Measurements from ENCODE around the gene TBCA.
A peak's percentile ranks its signal among the peaks of the same experiment; 100 is the strongest.

TBCA gene

GRCh38 chr5:77775790-77776553 lies at the start of gene TBCA:
Gene TBCA, minus strand, starts transcription at chr5:77776339. Its CDS starts 82 bp downstream, at chr5:77776257.
- peak within 1 kb of the TSS; percentile 84 for H3K27ac ChIP-seq
- DNase-seq (ENCODE audit: low read depth, low spot score) = no peak

- DNase-seq (ENCODE audit: low read depth, low spot score) = no peak
- no peak overlapping the region for H3K27ac ChIP-seq
Observed at GRCh38 chr5:77824981-77825380, 48.8 kb upstream of the TBCA start.

- H3K27ac ChIP-seq = no peak overlapping the region
- no peak for DNase-seq (ENCODE audit: low read depth, low spot score)
Observed at GRCh38 chr5:77816686-77817085, 40.5 kb upstream of the TBCA start.

GRCh38 chr5:77812926-77813589 lies 36.9 kb upstream of the TBCA start:
- H3K27ac ChIP-seq = no peak overlapping the region
- DNase-seq (ENCODE audit: low read depth, low spot score) = no peak

- DNase-seq (ENCODE audit: low read depth, low spot score) = no peak
- no peak overlapping the region for H3K27ac ChIP-seq
Observed at GRCh38 chr5:77806213-77806843, 30.2 kb upstream of the TBCA start.

GRCh38 chr5:77798456-77798855 lies 22.3 kb upstream of the TBCA start:
- H3K27ac ChIP-seq = no peak overlapping the region

GRCh38 chr5:77797136-77797535 lies 21.0 kb upstream of the TBCA start:
- DNase-seq (ENCODE audit: low read depth, low spot score) = no peak
- no peak overlapping the region for H3K27ac ChIP-seq

More at GRCh38 chr5:77798456-77798855, 22.3 kb upstream of the TBCA start:
- no peak for DNase-seq (ENCODE audit: low read depth, low spot score)

GRCh38 chr5:77795846-77796245 lies 19.7 kb upstream of the TBCA start:
- no peak overlapping the region for H3K27ac ChIP-seq
- DNase-seq (ENCODE audit: low read depth, low spot score) = no peak

- DNase-seq (ENCODE audit: low read depth, low spot score) = no peak
- no peak overlapping the region for H3K27ac ChIP-seq
Observed at GRCh38 chr5:77795268-77795667, 19.1 kb upstream of the TBCA start.

GRCh38 chr5:77791926-77792325 lies 15.8 kb upstream of the TBCA start:
- H3K27ac ChIP-seq = no peak overlapping the region
- no peak for DNase-seq (ENCODE audit: low read depth, low spot score)

GRCh38 chr5:77791356-77791755 lies 15.2 kb upstream of the TBCA start:
- H3K27ac ChIP-seq = no peak overlapping the region
- no peak for DNase-seq (ENCODE audit: low read depth, low spot score)

GRCh38 chr5:77785229-77785628 lies 9.1 kb upstream of the TBCA start:
- no peak for DNase-seq (ENCODE audit: low read depth, low spot score)
- no peak overlapping the region for H3K27ac ChIP-seq

- DNase-seq (ENCODE audit: low read depth, low spot score) = no peak
Observed at GRCh38 chr5:77784735-77785134, 8.6 kb upstream of the TBCA start.

GRCh38 chr5:77781076-77781475 lies 4.9 kb upstream of the TBCA start:
- H3K27ac ChIP-seq = no peak overlapping the region
- DNase-seq (ENCODE audit: low read depth, low spot score) = no peak

More at GRCh38 chr5:77784735-77785134, 8.6 kb upstream of the TBCA start:
- no peak overlapping the region for H3K27ac ChIP-seq

- DNase-seq (ENCODE audit: low read depth, low spot score) = no peak
- H3K27ac ChIP-seq = no peak overlapping the region
Observed at GRCh38 chr5:77778881-77779438, 2.8 kb upstream of the TBCA start.

- H3K27ac ChIP-seq = no peak overlapping the region
- no peak for DNase-seq (ENCODE audit: low read depth, low spot score)
Observed at GRCh38 chr5:77778398-77778797, 2.3 kb upstream of the TBCA start.

GRCh38 chr5:77777911-77778310 lies 1.8 kb upstream of the TBCA start:
- DNase-seq (ENCODE audit: low read depth, low spot score) = no peak
- H3K27ac ChIP-seq = no peak overlapping the region

GRCh38 chr5:77777281-77777892 lies 1.2 kb upstream of the TBCA start:
- H3K27ac ChIP-seq = no peak overlapping the region
- no peak for DNase-seq (ENCODE audit: low read depth, low spot score)

- H3K27ac ChIP-seq = peak overlapping the region; percentile 84
- no peak for DNase-seq (ENCODE audit: low read depth, low spot score)
Observed at GRCh38 chr5:77776554-77777206, 541 bp upstream of the TBCA start.
